ENCODE measurements around the gene CPNE5. TPM values are rescaled to one million over a fixed set of nuclear protein-coding genes. Genes with fewer than 3 reads are reported as not detected.

Gene CPNE5
- total RNA-seq, 4 donors from 2014 or later: 0.23 to 1.1 (median 0.81) TPM; not detected in 1

- intact Hi-C loops (cut with DNase I; ENCODE audit: low total_unique reads): no loop called here
- no peak for DNase-seq (ENCODE audit: low spot score in 2 of 2)
- no peak for TF ChIP-seq POLR2A (IDR thresholded peaks at IDR 0.05)
- TF ChIP-seq, protein P1, sequence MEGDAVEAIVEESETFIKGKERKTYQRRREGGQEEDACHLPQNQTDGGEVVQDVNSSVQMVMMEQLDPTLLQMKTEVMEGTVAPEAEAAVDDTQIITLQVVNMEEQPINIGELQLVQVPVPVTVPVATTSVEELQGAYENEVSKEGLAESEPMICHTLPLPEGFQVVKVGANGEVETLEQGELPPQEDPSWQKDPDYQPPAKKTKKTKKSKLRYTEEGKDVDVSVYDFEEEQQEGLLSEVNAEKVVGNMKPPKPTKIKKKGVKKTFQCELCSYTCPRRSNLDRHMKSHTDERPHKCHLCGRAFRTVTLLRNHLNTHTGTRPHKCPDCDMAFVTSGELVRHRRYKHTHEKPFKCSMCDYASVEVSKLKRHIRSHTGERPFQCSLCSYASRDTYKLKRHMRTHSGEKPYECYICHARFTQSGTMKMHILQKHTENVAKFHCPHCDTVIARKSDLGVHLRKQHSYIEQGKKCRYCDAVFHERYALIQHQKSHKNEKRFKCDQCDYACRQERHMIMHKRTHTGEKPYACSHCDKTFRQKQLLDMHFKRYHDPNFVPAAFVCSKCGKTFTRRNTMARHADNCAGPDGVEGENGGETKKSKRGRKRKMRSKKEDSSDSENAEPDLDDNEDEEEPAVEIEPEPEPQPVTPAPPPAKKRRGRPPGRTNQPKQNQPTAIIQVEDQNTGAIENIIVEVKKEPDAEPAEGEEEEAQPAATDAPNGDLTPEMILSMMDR (IDR thresholded peaks at IDR 0.05): no peak
- no peak overlapping the region for H3K4me3 ChIP-seq (ENCODE audit: low read depth, poor library complexity, severe bottlenecking)
- 79 to 83% methylated on average over 16 of the region's 16 CpGs for WGBS, 2 donors
Measured at GRCh38 chr6:36809941-36810803, 29.1 kb downstream of the CPNE5 start.

- no peak for DNase-seq (ENCODE audit: low spot score in 2 of 2)
- intact Hi-C loops (cut with DNase I; ENCODE audit: low total_unique reads): no loop called here
- no peak for TF ChIP-seq POLR2A (IDR thresholded peaks at IDR 0.05)
- TF ChIP-seq, protein P1 (IDR thresholded peaks at IDR 0.05): no peak
- 92 to 93% methylated on average over 6 of the region's 6 CpGs for WGBS, 2 donors
- H3K4me3 ChIP-seq (ENCODE audit: low read depth, poor library complexity, severe bottlenecking): no peak overlapping the region
Measured at GRCh38 chr6:36809156-36809555, 30.1 kb downstream of the CPNE5 start.

DNA sequence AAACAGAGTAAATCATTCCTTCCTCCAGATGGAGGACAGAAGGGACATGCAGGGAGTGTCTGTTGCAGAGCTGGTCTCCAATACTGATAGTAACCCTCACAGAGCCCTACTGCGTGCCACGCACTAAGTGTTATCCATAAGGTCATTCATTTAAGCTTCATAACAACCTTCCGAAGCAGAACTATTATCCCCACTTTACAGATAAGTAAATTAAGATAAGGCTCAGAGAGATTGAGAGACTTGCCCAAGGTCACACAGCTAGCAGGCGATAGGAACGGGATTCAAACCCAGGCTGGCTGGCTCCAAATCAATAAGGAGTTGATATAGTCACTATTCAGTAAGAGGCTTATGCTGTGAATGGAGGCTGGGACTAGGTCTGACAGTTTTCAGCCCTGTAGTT lies 30.6 kb downstream of the CPNE5 start:
- WGBS, 2 donors: 92 to 95% methylated on average over 5 of the region's 5 CpGs
- TF ChIP-seq POLR2A (IDR thresholded peaks at IDR 0.05): no peak
- TF ChIP-seq, protein P1 (IDR thresholded peaks at IDR 0.05): no peak
- H3K4me3 ChIP-seq (ENCODE audit: low read depth, poor library complexity, severe bottlenecking): no peak overlapping the region
- intact Hi-C loops (cut with DNase I; ENCODE audit: low total_unique reads): no loop called here
- no peak for DNase-seq (ENCODE audit: low spot score in 2 of 2)

- WGBS, 2 donors: 96 to 97% methylated on average over 7 of the region's 7 CpGs
- H3K4me3 ChIP-seq (ENCODE audit: low read depth, poor library complexity, severe bottlenecking): no peak overlapping the region
- intact Hi-C loops (cut with DNase I; ENCODE audit: low total_unique reads): no loop called here
- TF ChIP-seq, protein P1 (IDR thresholded peaks at IDR 0.05): no peak
- TF ChIP-seq POLR2A (IDR thresholded peaks at IDR 0.05): no peak
- DNase-seq (ENCODE audit: low spot score in 2 of 2): no peak
Measured at GRCh38 chr6:36807750-36808149, 31.5 kb downstream of the CPNE5 start.

- intact Hi-C loops (cut with DNase I; ENCODE audit: low total_unique reads): no loop called here
Measured at GRCh38 chr6:36807143-36807542, 32.1 kb downstream of the CPNE5 start.

More at GRCh38 chr6:36807143-36807542, 32.1 kb downstream of the CPNE5 start:
- no peak for TF ChIP-seq POLR2A (IDR thresholded peaks at IDR 0.05)
- TF ChIP-seq, protein P1 (IDR thresholded peaks at IDR 0.05): no peak
- 74 to 84% methylated on average over 5 of the region's 5 CpGs for WGBS, 2 donors
- H3K4me3 ChIP-seq (ENCODE audit: low read depth, poor library complexity, severe bottlenecking): no peak overlapping the region
- DNase-seq (ENCODE audit: low spot score in 2 of 2): no peak
